PC-3 (cell line): ENCODE measurements around the gene LINS1.

Experiments
- CTCF ChIP-seq: fragments of 300-600 bp; sonication (generic); conservative IDR thresholded peaks from 2 replicates; pipeline ENCODE4 v1.5.1; 2017; ENCODE audit warnings: antibody characterized with exemption, low read depth, mild to moderate bottlenecking, low read length
- EZH2 ChIP-seq: fragments of 300-600 bp; sonication (generic); IDR thresholded peaks from one replicate; pipeline ENCODE4 v1.6.1; 2017; ENCODE audit warnings: antibody characterized with exemption, mild to moderate bottlenecking, low read length; ENCODE audit not compliant: unreplicated experiment

DNA sequence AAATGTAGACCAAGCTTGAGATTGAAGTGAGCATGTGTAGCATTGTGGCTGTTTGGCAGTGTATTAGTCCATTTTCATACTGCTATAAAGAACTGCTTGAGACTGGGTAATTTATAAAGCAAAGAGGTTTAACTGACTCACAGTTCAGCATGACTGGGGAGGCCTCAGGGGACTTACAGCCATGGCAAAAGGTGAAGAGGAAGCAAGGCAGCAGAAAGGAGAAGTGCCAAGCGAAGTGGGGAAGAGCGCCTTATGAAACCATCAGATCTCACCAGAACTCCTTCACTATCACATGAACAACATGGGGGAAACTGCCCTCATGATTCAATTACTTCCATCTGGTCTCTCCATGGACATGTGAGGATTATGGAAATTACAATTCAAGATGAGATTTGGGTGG is 64.7 kb downstream of the LINS1 start:
- TF ChIP-seq CTCF = no peak
- no peak for TF ChIP-seq EZH2
